ENCODE results near the gene PACS2.
"Not testable (repeated sequence)": the region's sequence is repeated elsewhere in the genome, so short reads cannot be mapped to it uniquely, and the experiment has no call there.

PACS2 gene

GRCh38 chr14:105288936-105289335, 25.6 kb upstream of the PACS2 start:
- not testable (repeated sequence) for DNase-seq (ENCODE audit: low read depth in 2 of 2)

- DNase-seq (ENCODE audit: low read depth in 2 of 2): no peak
Observed at GRCh38 chr14:105290621-105291346, 23.8 kb upstream of the PACS2 start.

- no peak for DNase-seq (ENCODE audit: low read depth in 2 of 2)
Observed at GRCh38 chr14:105292826-105293711, 21.5 kb upstream of the PACS2 start.

GRCh38 chr14:105294142-105294597, 20.4 kb upstream of the PACS2 start:
- DNase-seq (ENCODE audit: low read depth in 2 of 2): no peak

- DNase-seq (ENCODE audit: low read depth in 2 of 2): not testable (repeated sequence)
Observed at GRCh38 chr14:105297311-105297710, 17.2 kb upstream of the PACS2 start.

- no peak for DNase-seq (ENCODE audit: low read depth in 2 of 2)
Observed at GRCh38 chr14:105299654-105300541, 14.7 kb upstream of the PACS2 start.

- peak; percentile 96 to 97 for DNase-seq (ENCODE audit: low read depth in 2 of 2)
Observed at GRCh38 chr14:105300542-105301102, 13.9 kb upstream of the PACS2 start, which contains the start of gene BRF1. BRF1 (minus strand) TSS chr14:105301001; CDS start chr14:105300629, 372 bp downstream.

GRCh38 chr14:105301103-105301914, 13.2 kb upstream of the PACS2 start:
- peak; percentile 100 for DNase-seq (ENCODE audit: low read depth in 2 of 2)

- not testable (repeated sequence) for DNase-seq (ENCODE audit: low read depth in 2 of 2)
Observed at GRCh38 chr14:105301915-105302249, 12.7 kb upstream of the PACS2 start.

GRCh38 chr14:105303949-105304348, 10.6 kb upstream of the PACS2 start:
- no peak for DNase-seq (ENCODE audit: low read depth in 2 of 2)

GRCh38 chr14:105304565-105304964, 10.0 kb upstream of the PACS2 start:
- no peak for DNase-seq (ENCODE audit: low read depth in 2 of 2)

GRCh38 chr14:105305345-105305744, 9.2 kb upstream of the PACS2 start:
- no peak for DNase-seq (ENCODE audit: low read depth in 2 of 2)

GRCh38 chr14:105305791-105306190, 8.8 kb upstream of the PACS2 start:
- DNase-seq (ENCODE audit: low read depth in 2 of 2): no peak

- no peak for DNase-seq (ENCODE audit: low read depth in 2 of 2)
Observed at GRCh38 chr14:105307052-105307727, 7.4 kb upstream of the PACS2 start.

- no peak for DNase-seq (ENCODE audit: low read depth in 2 of 2)
Observed at GRCh38 chr14:105309371-105309770, 5.2 kb upstream of the PACS2 start.

- DNase-seq (ENCODE audit: low read depth in 2 of 2): no peak
Observed at GRCh38 chr14:105311838-105312237, 2.7 kb upstream of the PACS2 start.

- no peak for DNase-seq (ENCODE audit: low read depth in 2 of 2)
Observed at GRCh38 chr14:105312973-105313372, 1.6 kb upstream of the PACS2 start.

GRCh38 chr14:105313381-105314286, 914 bp upstream of the PACS2 start:
- no peak for DNase-seq (ENCODE audit: low read depth in 2 of 2)

- no peak for DNase-seq (ENCODE audit: low read depth in 2 of 2)
Observed at GRCh38 chr14:105315211-105315721, 718 bp downstream of the PACS2 start.

Measured in activated CD4-positive, alpha-beta T cell treated with anti-CD3 and anti-CD28 coated beads for 24 hours (primary cell).